GM12878 (cell line): Measurements from ENCODE around the gene ECM1. TPM values are rescaled to one million over a fixed set of nuclear protein-coding genes. Genes with fewer than 3 reads are reported as not detected.

Experiments used
- ATAC-seq: fragments of 200-7000 bp; cut with Tn5 transposase; 3 replicates; pipeline ENCODE4 v1.9.1; 2020; ENCODE audit warnings: mild to moderate bottlenecking, moderate library complexity
- BruUV-seq: library from RNA; stranded (reverse); fragments of 400-500 nt; replicated peaks from 2 replicates; lab custom pipeline; 2021; lab: Mats Ljungman, UMichigan
- CTCF ChIA-PET: fragments of 300-600 bp; sonication (Branson Sonifier 250); formaldehyde crosslinking; extraction: SDS; loops from one replicate; lab custom pipeline; 2021; ENCODE audit warnings: inconsistent platforms; lab: Yijun Ruan, JAX
- POLR2A ChIA-PET: fragments of 350-600 bp; formaldehyde crosslinking; extraction: SDS; loops from one replicate; lab custom pipeline; 2021; ENCODE audit warnings: inconsistent platforms; lab: Charles Lee
- RAD21 ChIA-PET: fragments of 300-600 bp; sonication (Branson Sonifier 250); formaldehyde crosslinking; loops from one replicate; lab custom pipeline; 2023; ENCODE audit warnings: antibody characterized with exemption; ENCODE audit not compliant: unreplicated experiment; lab: Charles Lee
- SMC1A ChIA-PET: fragments of 300-600 bp; sonication (Branson Sonifier 250); formaldehyde crosslinking; loops from one replicate; lab custom pipeline; 2023; ENCODE audit not compliant: unreplicated experiment, uncharacterized antibody; lab: Charles Lee
- DNase-seq: peaks from one replicate; pipeline ENCODE4 v3.0.0-alpha.2; 2011; ENCODE audit warnings: low read depth, low spot score
- FAIRE-seq: peaks from 3 replicates; lab custom pipeline; 2011; peaks lifted over from hg19 to GRCh38; lab: Jason Lieb, UNC
- H2AFZ ChIP-seq: 2 replicates; pipeline ENCODE4 v1.6.0; 2011; ENCODE audit warnings: low read depth, low read length, control low read depth; ENCODE audit not compliant: control insufficient read depth
- H3K27ac ChIP-seq: 2 replicates; pipeline ENCODE4 v1.5.1; 2011; ENCODE audit warnings: control low read depth; ENCODE audit not compliant: control insufficient read depth, insufficient read depth
- H3K27me3 ChIP-seq, 2 experiments: replicated peaks in 1 of 2; 2 replicates each; pipeline versions ENCODE4 v1.6.0 to v1.6.1; 2011; ENCODE audit warnings: low read length in 1 of 2; ENCODE audit not compliant: control insufficient read depth in 2 of 2, insufficient read depth in 2 of 2
- H3K36me3 ChIP-seq, 2 experiments: 2 replicates each; pipeline ENCODE4 v1.5.1; 2011; ENCODE audit warnings: low read length in 1 of 2; ENCODE audit not compliant: control insufficient read depth in 2 of 2, insufficient read depth in 2 of 2
- H3K4me1 ChIP-seq: 2 replicates; pipeline ENCODE4 v1.6.1; 2011; ENCODE audit warnings: mild to moderate bottlenecking, low read length, moderate library complexity, mixed read lengths; ENCODE audit not compliant: control insufficient read depth, insufficient read depth
- H3K4me2 ChIP-seq: 2 replicates; pipeline ENCODE4 v1.6.0; 2011; ENCODE audit warnings: control low read depth; ENCODE audit not compliant: control insufficient read depth, insufficient read depth
- H3K4me3 ChIP-seq: fragments of 200-600 bp; sonication (generic); 2 replicates; pipeline ENCODE4 v1.5.1; 2016
- H3K79me2 ChIP-seq: 2 replicates; pipeline ENCODE4 v1.6.0; 2011; ENCODE audit warnings: low read length; ENCODE audit not compliant: control insufficient read depth, insufficient read depth
- H3K9ac ChIP-seq: 2 replicates; pipeline ENCODE4 v1.8.0; 2011; ENCODE audit warnings: low read length, control low read depth, mixed read lengths; ENCODE audit not compliant: control insufficient read depth, insufficient read depth
- H3K9me3 ChIP-seq: replicated peaks from 3 replicates; pipeline ENCODE4 v1.5.1; 2011; ENCODE audit warnings: mild to moderate bottlenecking, low read length; ENCODE audit not compliant: control insufficient read depth, insufficient read depth
- H4K20me1 ChIP-seq: 2 replicates; pipeline ENCODE4 v1.6.0; 2011; ENCODE audit not compliant: control insufficient read depth, insufficient read depth
- EGR1 ChIP-seq, 2 experiments: IDR thresholded peaks; 1 replicate in 1 of 2; 2 replicates in 1 of 2; pipeline ENCODE4 v1.6.1; 2011 to 2012; ENCODE audit warnings: low read depth in 2 of 2, low read length in 2 of 2, borderline replicate concordance in 1 of 2, mild to moderate bottlenecking in 1 of 2, moderate library complexity in 1 of 2
- JUNB ChIP-seq: IDR thresholded peaks from 2 replicates; pipeline ENCODE4 v1.6.1; 2016; ENCODE audit warnings: antibody characterized with exemption, mild to moderate bottlenecking
- NFYA ChIP-seq: IDR thresholded peaks from 2 replicates; pipeline ENCODE4 v1.6.1; 2011; ENCODE audit warnings: low read depth, mild to moderate bottlenecking, low read length, improper control_type of control experiment, borderline replicate concordance
- RAD21 ChIP-seq: IDR thresholded peaks from 2 replicates; pipeline ENCODE4 v1.6.1; 2011; ENCODE audit warnings: mild to moderate bottlenecking, low read depth, low read length, moderate library complexity; ENCODE audit not compliant: insufficient read depth
- SMARCA5 ChIP-seq: fragments of 450-650 bp; IDR thresholded peaks from 2 replicates; pipeline ENCODE4 v1.6.1; 2017; ENCODE audit warnings: mild to moderate bottlenecking
- SMC3 ChIP-seq: IDR thresholded peaks from 2 replicates; pipeline ENCODE4 v1.6.1; 2011; ENCODE audit warnings: low read length, improper control_type of control experiment, borderline replicate concordance
- SUZ12 ChIP-seq: fragments of 200-600 bp; sonication (generic); IDR thresholded peaks from one replicate; pipeline ENCODE4 v1.6.1; 2018; ENCODE audit warnings: antibody characterized with exemption, mild to moderate bottlenecking; ENCODE audit not compliant: unreplicated experiment
- TCF12 ChIP-seq: IDR thresholded peaks from 2 replicates; pipeline ENCODE4 v1.6.1; 2011; ENCODE audit warnings: low read depth, mild to moderate bottlenecking, low read length
- TCF3 ChIP-seq: IDR thresholded peaks from 2 replicates; pipeline ENCODE4 v1.6.1; 2012; ENCODE audit warnings: low read depth, mild to moderate bottlenecking, low read length, borderline replicate concordance; ENCODE audit not compliant: insufficient read depth
- YY1 ChIP-seq: IDR thresholded peaks from 2 replicates; pipeline ENCODE4 v1.6.1; 2011; ENCODE audit warnings: low read depth, mild to moderate bottlenecking, low read length
- WGBS: methylation state at CpG from one replicate; pipeline ENCODE4 v1.1.6; 2016; ENCODE audit warnings: low lambda C conversion rate; ENCODE audit not compliant: insufficient replicate concordance, insufficient coverage; ENCODE audit errors: missing lambda C conversion rate; 5-methylcytosine and 5-hydroxymethylcytosine counted together
- in situ Hi-C: fragments of 300-500 bp; cut with MboI; formaldehyde crosslinking; loops from 9 replicates; pipeline ENCODE4 v1.14.3; 2018; ENCODE audit warnings: mixed read lengths
- intact Hi-C: fragments of 100-400 bp; cut with micrococcal nuclease; formaldehyde crosslinking; loops from one replicate; pipeline ENCODE4 v1.14.2; 2022; ENCODE audit not compliant: unreplicated experiment
- polyA plus RNA-seq, 11 experiments: library from polyadenylated mRNA; depleted of rRNA in 4 of 11; unstranded in 6 of 11; stranded (reverse) in 5 of 11; fragments of >200 nt; fragmentation: Nextera tagmentation in 4 of 11; fragmentation: Illumina TruSeq in 1 of 11; extraction: Ambion mirVana in 4 of 11; extraction: Trizol in 1 of 11; gene quantifications; 1 replicate in 1 of 11; 2 replicates in 10 of 11; pipeline versions ENCODE4 v1.2.1 to v1.2.3, GENCODE V29; 2011 to 2016; ENCODE audit warnings: inconsistent platforms in 2 of 11, missing spikeins in 2 of 11, low read depth in 1 of 11
- total RNA-seq, 4 experiments: library from RNA; depleted of rRNA in 3 of 4; stranded (reverse); fragments of >200 nt in 3 of 4; fragmentation: Illumina TruSeq in 1 of 4; extraction: Trizol in 1 of 4; gene quantifications; 2 replicates each; pipeline versions ENCODE4 v1.2.1 to v1.2.3, GENCODE V29; 2013 to 2021
- TF ChIP-seq, protein P1 (sequence below): fragments of 450-650 bp; IDR thresholded peaks from 2 replicates; pipeline ENCODE4 v1.6.1; 2018; ENCODE audit warnings: borderline replicate concordance, mild to moderate bottlenecking; ENCODE audit not compliant: partially characterized antibody
- TF ChIP-seq, protein P2 (sequence below), 3 experiments: IDR thresholded peaks in 2 of 3; conservative IDR thresholded peaks in 1 of 3; 2 replicates each; pipeline ENCODE4 v1.5.1; 2011; ENCODE audit warnings: low read depth in 3 of 3, low read length in 3 of 3, mild to moderate bottlenecking in 3 of 3, control low read depth in 2 of 3, moderate library complexity in 2 of 3, inconsistent platforms in 1 of 3, mixed read lengths in 1 of 3; ENCODE audit not compliant: control insufficient read depth in 2 of 3, insufficient read depth in 1 of 3; ENCODE audit errors: extremely low read depth in 1 of 3

Gene ECM1
- total and polyA plus RNA-seq, 10 of the 15 experiments (the other 5 are each of a cell fraction or from before 2014, with no cell fraction given) = 0.06 to 1.3 (median 0.60) TPM

GRCh38 chr1:150464422-150464826 lies 43.5 kb upstream of the ECM1 start:
- Histone ChIP-seq H3K4me3 (no peak overlapping the region), H3K9ac (no peak overlapping the region), H3K36me3 (peaks cover 3 to 17% of the 10 kb centered on the region in 2 experiments), H3K9me3 (no peaks in the 10 kb centered on the region), H2AFZ (no peak overlapping the region), H3K4me2 (no peak overlapping the region), H3K4me1 (no peaks in the 10 kb centered on the region), H3K79me2 (no peaks in the 10 kb centered on the region), H3K27ac (no peak overlapping the region), H3K27me3 (no peaks in the 10 kb centered on the region), H4K20me1 (no peaks in the 10 kb centered on the region)
- intact Hi-C loops = loop anchor here (1.0 to 5.0 kb wide), 2 partner anchors 53 to 68 kb away; partner anchors contain the start of gene FALEC
- peak; percentile 82 for ATAC-seq
- ChIA-PET POLR2A (no interaction called here), SMC1A (interaction anchor here (0.9 to 1.7 kb wide), 2 partner anchors 68 to 96 kb away, joined by 3 to 7 read pairs; no protein-coding TSS in a partner anchor), CTCF (interaction anchor here (0.8 to 1.7 kb wide), 5 partner anchors 51 to 531 kb away, joined by 3 to 16 read pairs (median 6); partner anchors contain the start of gene FALEC), RAD21 (interaction anchor here (1.1 to 1.8 kb wide), 2 partner anchors 68 to 97 kb away, joined by 3 to 8 read pairs; no protein-coding TSS in a partner anchor)
- FAIRE-seq = peak; percentile 86
- TF ChIP-seq SMARCA5 (no peak), JUNB (no peak), SUZ12 (no peak), TCF12 (peak; percentile 68; the same call in 1 of the 2 replicates), RAD21 (peak; percentile 77), YY1 (peak; percentile 58), NFYA (no peak), TCF3 (peak; percentile 35; the same call in 1 of the 2 replicates), EGR1 (IDR thresholded peaks at IDR 0.05; ENCODE audit: borderline replicate concordance in 1 of 2, low read depth in 2 of 2, low read length in 2 of 2) (0 out of 3 replicates have a peak, but pooled peaks of 1 of the 2 experiments have one; percentile 38), SMC3 (peak; percentile 73; the same call in 1 of the 2 replicates)
- TF ChIP-seq, protein P1, sequence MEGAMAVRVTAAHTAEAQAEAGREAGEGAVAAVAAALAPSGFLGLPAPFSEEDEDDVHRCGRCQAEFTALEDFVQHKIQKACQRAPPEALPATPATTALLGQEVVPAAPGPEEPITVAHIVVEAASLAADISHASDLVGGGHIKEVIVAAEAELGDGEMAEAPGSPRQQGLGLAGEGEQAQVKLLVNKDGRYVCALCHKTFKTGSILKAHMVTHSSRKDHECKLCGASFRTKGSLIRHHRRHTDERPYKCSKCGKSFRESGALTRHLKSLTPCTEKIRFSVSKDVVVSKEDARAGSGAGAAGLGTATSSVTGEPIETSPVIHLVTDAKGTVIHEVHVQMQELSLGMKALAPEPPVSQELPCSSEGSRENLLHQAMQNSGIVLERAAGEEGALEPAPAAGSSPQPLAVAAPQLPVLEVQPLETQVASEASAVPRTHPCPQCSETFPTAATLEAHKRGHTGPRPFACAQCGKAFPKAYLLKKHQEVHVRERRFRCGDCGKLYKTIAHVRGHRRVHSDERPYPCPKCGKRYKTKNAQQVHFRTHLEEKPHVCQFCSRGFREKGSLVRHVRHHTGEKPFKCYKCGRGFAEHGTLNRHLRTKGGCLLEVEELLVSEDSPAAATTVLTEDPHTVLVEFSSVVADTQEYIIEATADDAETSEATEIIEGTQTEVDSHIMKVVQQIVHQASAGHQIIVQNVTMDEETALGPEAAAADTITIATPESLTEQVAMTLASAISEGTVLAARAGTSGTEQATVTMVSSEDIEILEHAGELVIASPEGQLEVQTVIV = no peak
- TF ChIP-seq, protein P2, sequence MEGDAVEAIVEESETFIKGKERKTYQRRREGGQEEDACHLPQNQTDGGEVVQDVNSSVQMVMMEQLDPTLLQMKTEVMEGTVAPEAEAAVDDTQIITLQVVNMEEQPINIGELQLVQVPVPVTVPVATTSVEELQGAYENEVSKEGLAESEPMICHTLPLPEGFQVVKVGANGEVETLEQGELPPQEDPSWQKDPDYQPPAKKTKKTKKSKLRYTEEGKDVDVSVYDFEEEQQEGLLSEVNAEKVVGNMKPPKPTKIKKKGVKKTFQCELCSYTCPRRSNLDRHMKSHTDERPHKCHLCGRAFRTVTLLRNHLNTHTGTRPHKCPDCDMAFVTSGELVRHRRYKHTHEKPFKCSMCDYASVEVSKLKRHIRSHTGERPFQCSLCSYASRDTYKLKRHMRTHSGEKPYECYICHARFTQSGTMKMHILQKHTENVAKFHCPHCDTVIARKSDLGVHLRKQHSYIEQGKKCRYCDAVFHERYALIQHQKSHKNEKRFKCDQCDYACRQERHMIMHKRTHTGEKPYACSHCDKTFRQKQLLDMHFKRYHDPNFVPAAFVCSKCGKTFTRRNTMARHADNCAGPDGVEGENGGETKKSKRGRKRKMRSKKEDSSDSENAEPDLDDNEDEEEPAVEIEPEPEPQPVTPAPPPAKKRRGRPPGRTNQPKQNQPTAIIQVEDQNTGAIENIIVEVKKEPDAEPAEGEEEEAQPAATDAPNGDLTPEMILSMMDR (IDR thresholded peaks at IDR 0.05 in 2 of 3, conservative IDR thresholded peaks at IDR 0.05 in 1 of 3; ENCODE audit: control insufficient read depth in 2 of 3, extremely low read depth in 1 of 3, insufficient read depth in 1 of 3, low read depth in 3 of 3, low read length in 3 of 3) = peak; percentile 70 to 85 (median 72)
- no peak for DNase-seq
- 39% methylated on average over 4 of the region's 4 CpGs for WGBS
- no TSS peak for BruUV-seq
- in situ Hi-C loops = no loop called here
